B cell (primary cell): Measurements from ENCODE around the gene TMEM86A.

Source experiments
- CTCF ChIP-seq: fragments of 200-600 bp; IDR thresholded peaks from one replicate; pipeline ENCODE4 v1.8.0; 2022; ENCODE audit warnings: antibody characterized with exemption, mild to moderate bottlenecking
- EZH2 ChIP-seq: IDR thresholded peaks from 2 replicates; pipeline ENCODE4 v1.6.1; 2012; ENCODE audit warnings: borderline replicate concordance, low read depth, mild to moderate bottlenecking, moderate library complexity, low read length; ENCODE audit not compliant: insufficient read depth, poor library complexity, severe bottlenecking

- TF ChIP-seq EZH2 (no peak), CTCF (no peak)
These were observed 15.3 kb downstream of the TMEM86A start for GRCh38 chr11:18713646-18714442.
